ENCODE data around the gene MOV10. TPM values are rescaled to one million over a fixed set of nuclear protein-coding genes. Genes with fewer than 3 reads are reported as not detected.

The MOV10 gene
- polyA plus RNA-seq, 1 of the 3 experiments (the other 2 are of a cell fraction), result 87.4 TPM

- H3K79me2 ChIP-seq (ENCODE audit: insufficient read depth), result peaks cover 44% of the 10 kb centered on the region
- H3K4me2 ChIP-seq, result peak overlapping the region; percentile 80
- WGBS (ENCODE audit: low lambda C conversion rate), result 2% methylated on average over 21 of the region's 68 CpGs
- H3K9ac ChIP-seq, result peak overlapping the region; percentile 88
- H2AFZ ChIP-seq (ENCODE audit: low read depth), result peak overlapping the region; percentile 60
- ChIA-PET CTCF (interaction anchor here (0.6 to 4.8 kb wide), 16 partner anchors 8 to 398 kb away, joined by 3 to 42 read pairs (median 4); partner anchors contain the start of genes CAPZA1, LRIG2, PPM1J and ST7L), POLR2A (interaction anchor here (0.5 to 2.1 kb wide), 17 partner anchors 11 to 364 kb away, joined by 3 to 14 read pairs (median 5); partner anchors contain the start of genes CAPZA1, CTTNBP2NL, PPM1J and RHOC)
- DNase-seq, result peak; percentile 85
- H3K27me3 ChIP-seq (ENCODE audit: insufficient read depth), result no peaks in the 10 kb centered on the region
- peak overlapping the region; percentile 79 to 89 for H3K4me3 ChIP-seq (ENCODE audit: low read depth in 2 of 2, low read length in 1 of 2)
- no peaks in the 10 kb centered on the region for H3K9me3 ChIP-seq
- H3F3A ChIP-seq (replicated peaks; ENCODE audit: insufficient read depth), result peaks cover 22% of the 10 kb centered on the region
- no peaks in the 10 kb centered on the region for H4K20me1 ChIP-seq (ENCODE audit: insufficient read depth)
- peaks cover 11 to 12% of the 10 kb centered on the region in 2 experiments; a peak in 3 of 4 replicates for H3K4me1 ChIP-seq (ENCODE audit: control insufficient read depth in 1 of 2, insufficient read depth in 2 of 2, low read depth in 1 of 2, low read length in 1 of 2)
- peak overlapping the region; percentile 75 to 94 for H3K27ac ChIP-seq (ENCODE audit: low read depth in 2 of 2, low read length in 1 of 2)
- H3K9me2 ChIP-seq, result no peaks in the 10 kb centered on the region
- peaks cover 18 to 23% of the 10 kb centered on the region in 2 experiments for H3K36me3 ChIP-seq (replicated peaks in 1 of 2; ENCODE audit: control insufficient read depth in 1 of 2, insufficient read depth in 2 of 2, low read length in 1 of 2)
- 0 out of 2 replicates have a peak, but pooled peaks have one; percentile 11 for TF ChIP-seq MXI1 (IDR thresholded peaks at IDR 0.05; ENCODE audit: low read depth, low read length)
- TF ChIP-seq GATA2 (CRISPR knock-in tag; IDR thresholded peaks at IDR 0.05), result no peak
- TF ChIP-seq RXRA (IDR thresholded peaks at IDR 0.05; ENCODE audit: borderline replicate concordance, low read depth), result no peak
- no peak for TF ChIP-seq SIN3A (IDR thresholded peaks at IDR 0.05; ENCODE audit: borderline replicate concordance, low read depth, low read length)
- no peak for TF ChIP-seq REST (IDR thresholded peaks at IDR 0.05; ENCODE audit: low read depth, low read length)
- TF ChIP-seq RFX5 (IDR thresholded peaks at IDR 0.05; ENCODE audit: low read length), result no peak
- peak; percentile 82 for TF ChIP-seq CHD2 (IDR thresholded peaks at IDR 0.05; ENCODE audit: low read length, partially characterized antibody)
- TF ChIP-seq TAF1 (IDR thresholded peaks at IDR 0.05; ENCODE audit: borderline replicate concordance, low read depth, low read length), result peak; percentile 35; the same call in 1 of the 2 replicates
- TF ChIP-seq PBX3 (IDR thresholded peaks at IDR 0.05), result no peak
- no peak; the same call in 1 of the 2 replicates for TF ChIP-seq NRF1 (IDR thresholded peaks at IDR 0.05; ENCODE audit: low read depth, low read length)
- no peak for TF ChIP-seq TCF12 (IDR thresholded peaks at IDR 0.05)
- TF ChIP-seq RAD21 (IDR thresholded peaks at IDR 0.05; ENCODE audit: low read length), result no peak
- TF ChIP-seq POLR2AphosphoS5 (IDR thresholded peaks at IDR 0.05; ENCODE audit: low read depth, low read length), result no peak
- peak in 1 of 2 experiments; percentile 20; a peak in 1 of 4 replicates for TF ChIP-seq EP300 (IDR thresholded peaks at IDR 0.05; ENCODE audit: borderline replicate concordance in 1 of 2, low read depth in 1 of 2, low read length in 1 of 2)
- 0 out of 2 replicates have a peak, but pooled peaks have one; percentile 30 for TF ChIP-seq ZBTB33 (IDR thresholded peaks at IDR 0.05; ENCODE audit: borderline replicate concordance, low read depth)
- no peak for TF ChIP-seq MAX (IDR thresholded peaks at IDR 0.05; ENCODE audit: low read depth)
- TF ChIP-seq GABPA (IDR thresholded peaks at IDR 0.05; ENCODE audit: low read depth), result no peak
- 0 out of 2 replicates have a peak, but pooled peaks have one; percentile 16 for TF ChIP-seq CTCF (IDR thresholded peaks at IDR 0.05)
- TF ChIP-seq MEF2A (IDR thresholded peaks at IDR 0.05; ENCODE audit: borderline replicate concordance, low read depth), result no peak
- TF ChIP-seq ELF1 (IDR thresholded peaks at IDR 0.05), result no peak
- TF ChIP-seq IRF3 (IDR thresholded peaks at IDR 0.05; ENCODE audit: low read depth, low read length), result no peak
- TF ChIP-seq RCOR1 (IDR thresholded peaks at IDR 0.05; ENCODE audit: low read length), result no peak
- no peak for TF ChIP-seq JUND (IDR thresholded peaks at IDR 0.05)
These were observed 698 bp downstream of the MOV10 start for GRCh38 chr1:112674986-112675727.
